HepG2 (cell line): Measurements from ENCODE around the gene POC1A.

ENCODE experiments used
- MTA3 ChIP-seq: sonication (generic); formaldehyde crosslinking; IDR thresholded peaks from 2 replicates; pipeline ENCODE4 v1.4.0; 2020; ENCODE audit warnings: missing genetic modification reagents
- ZNF720 ChIP-seq: sonication (generic); formaldehyde crosslinking; IDR thresholded peaks from 2 replicates; pipeline ENCODE4 v1.4.0; 2020; ENCODE audit warnings: missing genetic modification reagents
- TF ChIP-seq, protein P1 (sequence below): IDR thresholded peaks from 2 replicates; pipeline ENCODE4 v1.6.1; 2012; ENCODE audit warnings: inconsistent platforms
- TF ChIP-seq, protein P2 (sequence below), 2 experiments: fragments of 450-650 bp in 1 of 2; sonication (generic) in 1 of 2; formaldehyde crosslinking; IDR thresholded peaks; 2 replicates each; pipeline versions ENCODE4 v1.5.0 to v1.8.0; 2020 to 2022; ENCODE audit warnings: mild to moderate bottlenecking in 1 of 2, missing genetic modification reagents in 1 of 2
- TF ChIP-seq, protein P3 (sequence below): sonication (generic); formaldehyde crosslinking; IDR thresholded peaks from 2 replicates; pipeline ENCODE4 v1.5.0; 2020; ENCODE audit warnings: mild to moderate bottlenecking, missing genetic modification reagents, moderate library complexity

DNA sequence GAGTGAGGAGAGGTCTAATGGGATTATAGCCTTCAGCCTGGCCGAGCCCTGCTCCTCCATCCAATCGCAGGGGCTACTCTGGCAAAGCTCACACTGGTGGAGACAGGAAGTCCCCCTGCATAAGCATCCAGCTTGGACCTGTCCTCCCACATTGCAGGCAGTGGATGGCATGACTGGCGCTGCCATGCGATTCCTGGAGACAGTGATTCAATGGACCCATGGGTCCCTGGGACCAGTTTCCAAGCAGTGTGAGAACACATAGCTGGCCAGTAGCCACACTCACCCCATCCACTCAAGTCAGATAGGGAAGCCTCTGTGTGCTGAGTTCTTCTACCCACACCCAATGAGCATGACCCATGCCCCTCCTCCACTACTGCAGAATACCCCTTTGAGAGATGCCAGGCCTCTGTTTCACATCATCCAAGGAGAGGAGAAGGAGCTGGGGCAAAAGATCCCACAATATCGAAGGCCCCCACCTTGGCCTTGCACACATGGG lies 18.1 kb upstream of the POC1A start:
- TF ChIP-seq, protein P1, sequence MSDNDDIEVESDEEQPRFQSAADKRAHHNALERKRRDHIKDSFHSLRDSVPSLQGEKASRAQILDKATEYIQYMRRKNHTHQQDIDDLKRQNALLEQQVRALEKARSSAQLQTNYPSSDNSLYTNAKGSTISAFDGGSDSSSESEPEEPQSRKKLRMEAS = no peak
- TF ChIP-seq ZNF720 (CRISPR knock-in tag) (no peak), MTA3 (CRISPR knock-in tag) (no peak)
- TF ChIP-seq, protein P2, sequence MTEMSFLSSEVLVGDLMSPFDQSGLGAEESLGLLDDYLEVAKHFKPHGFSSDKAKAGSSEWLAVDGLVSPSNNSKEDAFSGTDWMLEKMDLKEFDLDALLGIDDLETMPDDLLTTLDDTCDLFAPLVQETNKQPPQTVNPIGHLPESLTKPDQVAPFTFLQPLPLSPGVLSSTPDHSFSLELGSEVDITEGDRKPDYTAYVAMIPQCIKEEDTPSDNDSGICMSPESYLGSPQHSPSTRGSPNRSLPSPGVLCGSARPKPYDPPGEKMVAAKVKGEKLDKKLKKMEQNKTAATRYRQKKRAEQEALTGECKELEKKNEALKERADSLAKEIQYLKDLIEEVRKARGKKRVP (CRISPR knock-in tag; IDR thresholded peaks at IDR 0.05) = no peak
- TF ChIP-seq, protein P3, sequence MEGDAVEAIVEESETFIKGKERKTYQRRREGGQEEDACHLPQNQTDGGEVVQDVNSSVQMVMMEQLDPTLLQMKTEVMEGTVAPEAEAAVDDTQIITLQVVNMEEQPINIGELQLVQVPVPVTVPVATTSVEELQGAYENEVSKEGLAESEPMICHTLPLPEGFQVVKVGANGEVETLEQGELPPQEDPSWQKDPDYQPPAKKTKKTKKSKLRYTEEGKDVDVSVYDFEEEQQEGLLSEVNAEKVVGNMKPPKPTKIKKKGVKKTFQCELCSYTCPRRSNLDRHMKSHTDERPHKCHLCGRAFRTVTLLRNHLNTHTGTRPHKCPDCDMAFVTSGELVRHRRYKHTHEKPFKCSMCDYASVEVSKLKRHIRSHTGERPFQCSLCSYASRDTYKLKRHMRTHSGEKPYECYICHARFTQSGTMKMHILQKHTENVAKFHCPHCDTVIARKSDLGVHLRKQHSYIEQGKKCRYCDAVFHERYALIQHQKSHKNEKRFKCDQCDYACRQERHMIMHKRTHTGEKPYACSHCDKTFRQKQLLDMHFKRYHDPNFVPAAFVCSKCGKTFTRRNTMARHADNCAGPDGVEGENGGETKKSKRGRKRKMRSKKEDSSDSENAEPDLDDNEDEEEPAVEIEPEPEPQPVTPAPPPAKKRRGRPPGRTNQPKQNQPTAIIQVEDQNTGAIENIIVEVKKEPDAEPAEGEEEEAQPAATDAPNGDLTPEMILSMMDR = no peak
